Skeletal muscle tissue (tissue), 4 donors: Measurements from ENCODE around the gene ATXN7L2. TPM values are rescaled to one million over a fixed set of nuclear protein-coding genes. Genes with fewer than 3 reads are reported as not detected.

Experiments used
- H3K27ac ChIP-seq: one replicate; pipeline ENCODE4 v1.7.0; 2013; ENCODE audit warnings: mild to moderate bottlenecking, low read depth, low read length, inconsistent platforms
- H3K27me3 ChIP-seq, 3 donors: one replicate each; pipeline ENCODE4 v1.7.0; 2013; ENCODE audit warnings: low read length in 3 of 3; ENCODE audit not compliant: control insufficient read depth in 3 of 3, insufficient read depth in 3 of 3
- H3K36me3 ChIP-seq, 3 donors: one replicate each; pipeline ENCODE4 v1.7.0; 2013; ENCODE audit warnings: low read length in 3 of 3; ENCODE audit not compliant: control insufficient read depth in 3 of 3, insufficient read depth in 3 of 3
- H3K4me1 ChIP-seq, 3 donors: one replicate each; pipeline ENCODE4 v1.7.0; 2013; ENCODE audit warnings: low read length in 3 of 3, mild to moderate bottlenecking in 3 of 3; ENCODE audit not compliant: control insufficient read depth in 3 of 3, insufficient read depth in 3 of 3
- H3K4me3 ChIP-seq, 3 donors: one replicate each; pipeline ENCODE4 v1.7.0; 2013; ENCODE audit warnings: low read length in 3 of 3
- H3K9ac ChIP-seq, 3 donors: one replicate each; pipeline ENCODE4 v1.7.0; 2013; ENCODE audit warnings: low read length in 3 of 3, mild to moderate bottlenecking in 3 of 3, moderate library complexity in 2 of 3, low read depth in 1 of 3
- H3K9me3 ChIP-seq, 3 donors: one replicate each; pipeline ENCODE4 v1.7.0; 2013; ENCODE audit warnings: low read length in 3 of 3; ENCODE audit not compliant: control insufficient read depth in 3 of 3
- total RNA-seq: library from RNA; depleted of rRNA; stranded (reverse); fragments of >200 nt; gene quantifications from one replicate; pipeline ENCODE4 v1.2.3, GENCODE V29; 2014
- donor health status: Osteomylitis.

ATXN7L2 gene
- total RNA-seq, 1 donor from 2014 or later, result 3.1 TPM

- no peaks in the 10 kb centered on the region for H3K36me3 ChIP-seq
- no peak overlapping the region for H3K4me3 ChIP-seq
- H3K27ac ChIP-seq, result no peak overlapping the region
- H3K9me3 ChIP-seq, result no peaks in the 10 kb centered on the region
- H3K9ac ChIP-seq, result no peak overlapping the region
- H3K4me1 ChIP-seq, result peaks cover 23 to 53% (median 36%) of the 10 kb centered on the region in 3 donors
- no peaks in the 10 kb centered on the region for H3K27me3 ChIP-seq
Measured at GRCh38 chr1:109541102-109541501, 57.4 kb downstream of the ATXN7L2 start.

Other genes with a start within 250 kb of the ATXN7L2 start
- 1.6 TPM for gene CELSR2, start 234.4 kb upstream of the ATXN7L2 start, total RNA-seq
- 1.6 TPM for gene PSRC1, start 200.8 kb upstream of the ATXN7L2 start, total RNA-seq
- gene MYBPHL, start 176.9 kb upstream of the ATXN7L2 start, total RNA-seq, result under 0.01 TPM
- gene SORT1, start 86.0 kb upstream of the ATXN7L2 start, total RNA-seq, result 22.4 TPM
- gene PSMA5, start 57.5 kb upstream of the ATXN7L2 start, total RNA-seq, result 28.2 TPM
- 38.6 TPM for gene SYPL2, start 17.4 kb upstream of the ATXN7L2 start, total RNA-seq
- 4.2 TPM for gene CYB561D1, start 10.2 kb downstream of the ATXN7L2 start, total RNA-seq
- 8.4 TPM for gene AMIGO1, start 25.8 kb downstream of the ATXN7L2 start, total RNA-seq
- 0.52 TPM for gene GPR61, start 56.0 kb downstream of the ATXN7L2 start, total RNA-seq
- gene GNAI3, start 64.7 kb downstream of the ATXN7L2 start, total RNA-seq, result 8.4 TPM
- not detected for gene GNAT2, start 135.7 kb downstream of the ATXN7L2 start, total RNA-seq
- 34.4 TPM for gene AMPD2, start 135.9 kb downstream of the ATXN7L2 start, total RNA-seq
- gene GSTM4, start 172.2 kb downstream of the ATXN7L2 start, total RNA-seq, result 10.4 TPM
- 32.9 TPM for gene GSTM2, start 184.2 kb downstream of the ATXN7L2 start, total RNA-seq
- 16.7 TPM for gene GSTM1, start 203.9 kb downstream of the ATXN7L2 start, total RNA-seq
- 11.5 TPM for gene GSTM5, start 228.3 kb downstream of the ATXN7L2 start, total RNA-seq